OCI-LY1 (cell line): ENCODE results near the gene NRDE2.
"Not testable (repeated sequence)": the region's sequence is repeated elsewhere in the genome, so short reads cannot be mapped to it uniquely, and the experiment has no call there.

Experiments used
- EZH2 ChIP-seq: fragments of 200-600 bp; sonication (generic), shearing (Covaris generic); IDR thresholded peaks from 2 replicates; pipeline ENCODE4 v1.8.0; 2017; ENCODE audit warnings: borderline replicate concordance, mixed run types, mild to moderate bottlenecking, antibody characterized with exemption, low read length, moderate library complexity, mixed read lengths
- TF ChIP-seq, protein P1 (sequence below): fragments of 200-600 bp; sonication (generic), shearing (Covaris generic); IDR thresholded peaks from 2 replicates; pipeline ENCODE4 v1.5.1; 2017; ENCODE audit warnings: mild to moderate bottlenecking, antibody characterized with exemption, low read length, moderate library complexity, mixed read lengths

DNA sequence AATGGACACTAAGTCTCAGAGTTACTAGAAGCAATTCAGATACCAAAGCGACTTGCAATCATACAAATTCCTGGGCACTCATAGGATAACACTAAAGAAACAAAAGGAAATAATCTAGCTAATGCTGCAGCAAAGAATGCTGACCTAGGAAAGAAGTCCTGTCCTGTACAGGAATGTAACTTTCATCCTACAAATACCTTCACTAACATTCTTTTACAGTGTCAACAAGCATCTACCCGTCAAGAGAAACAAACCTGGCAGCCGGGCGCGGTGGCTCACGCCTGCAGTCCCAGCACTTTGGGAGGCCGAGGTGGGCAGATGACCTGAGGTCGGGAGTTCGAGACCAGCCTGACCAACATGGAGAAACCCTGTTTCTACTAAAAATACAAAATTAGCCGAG is 84.3 kb downstream of the NRDE2 start:
- TF ChIP-seq, protein P1, sequence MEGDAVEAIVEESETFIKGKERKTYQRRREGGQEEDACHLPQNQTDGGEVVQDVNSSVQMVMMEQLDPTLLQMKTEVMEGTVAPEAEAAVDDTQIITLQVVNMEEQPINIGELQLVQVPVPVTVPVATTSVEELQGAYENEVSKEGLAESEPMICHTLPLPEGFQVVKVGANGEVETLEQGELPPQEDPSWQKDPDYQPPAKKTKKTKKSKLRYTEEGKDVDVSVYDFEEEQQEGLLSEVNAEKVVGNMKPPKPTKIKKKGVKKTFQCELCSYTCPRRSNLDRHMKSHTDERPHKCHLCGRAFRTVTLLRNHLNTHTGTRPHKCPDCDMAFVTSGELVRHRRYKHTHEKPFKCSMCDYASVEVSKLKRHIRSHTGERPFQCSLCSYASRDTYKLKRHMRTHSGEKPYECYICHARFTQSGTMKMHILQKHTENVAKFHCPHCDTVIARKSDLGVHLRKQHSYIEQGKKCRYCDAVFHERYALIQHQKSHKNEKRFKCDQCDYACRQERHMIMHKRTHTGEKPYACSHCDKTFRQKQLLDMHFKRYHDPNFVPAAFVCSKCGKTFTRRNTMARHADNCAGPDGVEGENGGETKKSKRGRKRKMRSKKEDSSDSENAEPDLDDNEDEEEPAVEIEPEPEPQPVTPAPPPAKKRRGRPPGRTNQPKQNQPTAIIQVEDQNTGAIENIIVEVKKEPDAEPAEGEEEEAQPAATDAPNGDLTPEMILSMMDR = not testable (repeated sequence)
- not testable (repeated sequence) for TF ChIP-seq EZH2
